Caco-2 (cell line): Measurements from ENCODE around the gene MT1M. TPM values are rescaled to one million over a fixed set of nuclear protein-coding genes. Genes with fewer than 3 reads are reported as not detected.
"Not testable (repeated sequence)": the region's sequence is repeated elsewhere in the genome, so short reads cannot be mapped to it uniquely, and the experiment has no call there.

Source experiments
- BruUV-seq: library from RNA; stranded (reverse); fragments of 400-500 nt; replicated peaks from 2 replicates; lab custom pipeline; 2021; lab: Mats Ljungman, UMichigan
- CTCF ChIA-PET: fragments of 300-600 bp; sonication (Branson Sonifier 250); formaldehyde crosslinking; loops from one replicate; lab custom pipeline; 2022; ENCODE audit warnings: antibody characterized with exemption; lab: Charles Lee
- POLR2A ChIA-PET: fragments of 300-600 bp; sonication (Branson Sonifier 250); formaldehyde crosslinking; loops from one replicate; lab custom pipeline; 2022; ENCODE audit warnings: antibody characterized with exemption; lab: Charles Lee
- DNase-seq, 2 experiments: peaks; one replicate each; pipeline versions ENCODE4 v3.0.0 to v3.0.0-alpha.2; 2020 to 2022
- H3K27me3 ChIP-seq: replicated peaks from 2 replicates; pipeline ENCODE4 v1.6.0; 2011; ENCODE audit warnings: low read length; ENCODE audit not compliant: control insufficient read depth, insufficient read depth
- H3K36me3 ChIP-seq: 2 replicates; pipeline ENCODE4 v1.5.1; 2011; ENCODE audit warnings: low read length; ENCODE audit not compliant: control insufficient read depth, insufficient read depth
- H3K4me1 ChIP-seq: fragments of 250-450 bp; sonication (Bioruptor Pico); 2 replicates; pipeline ENCODE4 v1.5.1; 2020; ENCODE audit warnings: mild to moderate bottlenecking
- H3K4me3 ChIP-seq: 2 replicates; pipeline ENCODE4 v1.5.1; 2011; ENCODE audit warnings: low read depth, mild to moderate bottlenecking, control low read depth, low read length
- H3K9me3 ChIP-seq: fragments of 250-450 bp; sonication (Bioruptor Pico); 2 replicates; pipeline ENCODE4 v1.5.1; 2020; ENCODE audit warnings: mild to moderate bottlenecking, moderate library complexity
- H3K27ac Mint-ChIP-seq: one replicate; pipeline ENCODE4 v1.8.0; 2022; ENCODE audit warnings: mixed read lengths; ENCODE audit not compliant: unreplicated experiment
- H3K27me3 Mint-ChIP-seq: one replicate; pipeline ENCODE4 v1.8.0; 2022; ENCODE audit warnings: mixed read lengths; ENCODE audit not compliant: insufficient read depth, unreplicated experiment
- H3K36me3 Mint-ChIP-seq: one replicate; pipeline ENCODE4 v1.8.0; 2022; ENCODE audit warnings: mild to moderate bottlenecking, mixed read lengths; ENCODE audit not compliant: insufficient read depth, unreplicated experiment
- H3K4me1 Mint-ChIP-seq: one replicate; pipeline ENCODE4 v1.8.0; 2022; ENCODE audit warnings: low read depth, mixed read lengths; ENCODE audit not compliant: unreplicated experiment
- H3K4me3 Mint-ChIP-seq: one replicate; pipeline ENCODE4 v1.8.0; 2022; ENCODE audit warnings: mild to moderate bottlenecking, moderate library complexity, mixed read lengths; ENCODE audit not compliant: unreplicated experiment
- H3K9me3 Mint-ChIP-seq: one replicate; pipeline ENCODE4 v1.8.0; 2022; ENCODE audit warnings: mixed read lengths; ENCODE audit not compliant: unreplicated experiment
- CTCF ChIP-seq, 2 experiments: fragments of 200-600 bp in 1 of 2; IDR thresholded peaks; 1 replicate in 1 of 2; 2 replicates in 1 of 2; pipeline versions ENCODE4 v1.5.1 to v1.8.0; 2011 to 2022; ENCODE audit warnings: antibody characterized with exemption in 1 of 2, control low read depth in 1 of 2, inconsistent platforms in 1 of 2, low read depth in 1 of 2, low read length in 1 of 2, mild to moderate bottlenecking in 1 of 2, moderate library complexity in 1 of 2; ENCODE audit not compliant: insufficient read depth in 1 of 2, severe bottlenecking in 1 of 2, unreplicated experiment in 1 of 2
- intact Hi-C: fragments of 100-400 bp; cut with micrococcal nuclease; formaldehyde crosslinking; loops from one replicate; pipeline ENCODE4 v1.10.0; 2022; ENCODE audit not compliant: unreplicated experiment
- total RNA-seq: library from RNA; stranded (reverse); gene quantifications from 2 replicates; pipeline ENCODE4 v1.2.3, GENCODE V29; 2022

The MT1M gene
- total RNA-seq, 1 experiment from 2014 or later = not detected

GRCh38 chr16:56669840-56670619, 37.6 kb downstream of the MT1M start:
- H3K9me3 ChIP-seq = no peaks in the 10 kb centered on the region
- H3K4me3 ChIP-seq = no peak overlapping the region
- POLR2A ChIA-PET = no interaction called here
- BruUV-seq = no TSS peak
- CTCF ChIA-PET = interaction anchor here (0.6 to 1.1 kb wide), 3 partner anchors 13 to 69 kb away, joined by 4 to 5 read pairs (median 4); no protein-coding TSS in a partner anchor
- peaks cover 3% of the 10 kb centered on the region for H3K27me3 ChIP-seq
- peaks cover 7% of the 10 kb centered on the region for H3K4me1 ChIP-seq
- H3K9me3 Mint-ChIP-seq = no peaks in the 10 kb centered on the region
- no peaks in the 10 kb centered on the region for H3K36me3 ChIP-seq
- no peaks in the 10 kb centered on the region for H3K4me1 Mint-ChIP-seq
- H3K36me3 Mint-ChIP-seq = no peaks in the 10 kb centered on the region
- no peak overlapping the region for H3K4me3 Mint-ChIP-seq
- H3K27ac Mint-ChIP-seq = no peak overlapping the region
- DNase-seq = no peak
- peaks cover 57% of the 10 kb centered on the region for H3K27me3 Mint-ChIP-seq
- intact Hi-C loops = no loop called here
- no peak for TF ChIP-seq CTCF (IDR thresholded peaks at IDR 0.05; ENCODE audit: insufficient read depth in 1 of 2, low read depth in 1 of 2, low read length in 1 of 2, severe bottlenecking in 1 of 2, unreplicated experiment in 1 of 2)

GRCh38 chr16:56670620-56670934, 38.1 kb downstream of the MT1M start:
- H3K4me1 Mint-ChIP-seq = no peaks in the 10 kb centered on the region
- Histone ChIP-seq H3K27me3 (peaks cover 3% of the 10 kb centered on the region), H3K36me3 (no peaks in the 10 kb centered on the region), H3K4me1 (peaks cover 7% of the 10 kb centered on the region), H3K9me3 (no peaks in the 10 kb centered on the region), H3K4me3 (no peak overlapping the region)
- intact Hi-C loops = no loop called here
- CTCF ChIA-PET = interaction anchor here (0.6 to 1.1 kb wide), 2 partner anchors 13 to 31 kb away, joined by 4 read pairs; no protein-coding TSS in a partner anchor
- H3K4me3 Mint-ChIP-seq = no peak overlapping the region
- TF ChIP-seq CTCF (IDR thresholded peaks at IDR 0.05; ENCODE audit: insufficient read depth in 1 of 2, low read depth in 1 of 2, low read length in 1 of 2, severe bottlenecking in 1 of 2, unreplicated experiment in 1 of 2) = no peak
- POLR2A ChIA-PET = no interaction called here
- no peak for DNase-seq
- no peaks in the 10 kb centered on the region for H3K36me3 Mint-ChIP-seq
- no TSS peak for BruUV-seq
- H3K9me3 Mint-ChIP-seq = no peaks in the 10 kb centered on the region
- H3K27ac Mint-ChIP-seq = no peak overlapping the region
- H3K27me3 Mint-ChIP-seq = peaks cover 54% of the 10 kb centered on the region

- not testable (repeated sequence) for H3K27me3 ChIP-seq, H3K4me1 Mint-ChIP-seq, H3K9me3 Mint-ChIP-seq
Observed at GRCh38 chr16:56671691-56672090, 39.2 kb downstream of the MT1M start.

GRCh38 chr16:56672171-56672570, 39.7 kb downstream of the MT1M start:
- H3K27ac Mint-ChIP-seq, H3K9me3 Mint-ChIP-seq, H3K4me1 ChIP-seq, BruUV-seq, H3K36me3 Mint-ChIP-seq, H3K9me3 ChIP-seq, H3K27me3 ChIP-seq, intact Hi-C loops, H3K4me1 Mint-ChIP-seq, POLR2A ChIA-PET, DNase-seq, H3K4me3 ChIP-seq, H3K36me3 ChIP-seq, H3K4me3 Mint-ChIP-seq: not testable (repeated sequence)
- H3K27me3 Mint-ChIP-seq = peaks cover 47% of the 10 kb centered on the region
- CTCF ChIA-PET = interaction anchor here (1.0 to 3.2 kb wide), 2 partner anchors 29 to 68 kb away, joined by 3 to 22 read pairs; no protein-coding TSS in a partner anchor

More at GRCh38 chr16:56671691-56672090, 39.2 kb downstream of the MT1M start:
- H3K36me3 Mint-ChIP-seq, DNase-seq, H3K4me3 ChIP-seq, H3K36me3 ChIP-seq, H3K9me3 ChIP-seq, intact Hi-C loops, POLR2A ChIA-PET, H3K4me1 ChIP-seq, H3K27ac Mint-ChIP-seq, BruUV-seq, H3K4me3 Mint-ChIP-seq: not testable (repeated sequence)
- peaks cover 47% of the 10 kb centered on the region for H3K27me3 Mint-ChIP-seq
- CTCF ChIA-PET = interaction anchor here (1.0 to 3.2 kb wide), 2 partner anchors 30 to 68 kb away, joined by 3 to 22 read pairs; no protein-coding TSS in a partner anchor
